Activated CD4-positive, alpha-beta T cell treated with anti-CD3 and anti-CD28 coated beads, Interleukin-2, amount 50 U/mL, for 16 hours (primary cell): ENCODE results near the gene GPATCH4.

Experiments used
- DNase-seq: peaks from one replicate; pipeline ENCODE4 v3.0.0-alpha.2; 2020

GPATCH4 gene

GRCh38 chr1:156544592-156545102, 56.6 kb downstream of the GPATCH4 start:
- no peak for DNase-seq
